Hepatocyte (in vitro differentiated cells): Measurements from ENCODE around the gene RBM39.

ENCODE experiments used
- EZH2 ChIP-seq: fragments of 200-600 bp; sonication (generic); IDR thresholded peaks from 2 replicates; pipeline ENCODE4 v1.6.1; 2016; ENCODE audit warnings: antibody characterized with exemption, mild to moderate bottlenecking, borderline replicate concordance
- EZH2phosphoT487 ChIP-seq: fragments of 200-600 bp; sonication (generic); IDR thresholded peaks from one replicate; pipeline ENCODE4 v1.6.1; 2018; ENCODE audit warnings: antibody characterized with exemption, mild to moderate bottlenecking, low read depth, moderate library complexity; ENCODE audit not compliant: unreplicated experiment, severe bottlenecking
- TF ChIP-seq, protein P1 (sequence below): fragments of 200-600 bp; sonication (generic); IDR thresholded peaks from 2 replicates; pipeline ENCODE4 v1.5.1; 2016; ENCODE audit warnings: antibody characterized with exemption, mild to moderate bottlenecking; ENCODE audit not compliant: poor library complexity

DNA sequence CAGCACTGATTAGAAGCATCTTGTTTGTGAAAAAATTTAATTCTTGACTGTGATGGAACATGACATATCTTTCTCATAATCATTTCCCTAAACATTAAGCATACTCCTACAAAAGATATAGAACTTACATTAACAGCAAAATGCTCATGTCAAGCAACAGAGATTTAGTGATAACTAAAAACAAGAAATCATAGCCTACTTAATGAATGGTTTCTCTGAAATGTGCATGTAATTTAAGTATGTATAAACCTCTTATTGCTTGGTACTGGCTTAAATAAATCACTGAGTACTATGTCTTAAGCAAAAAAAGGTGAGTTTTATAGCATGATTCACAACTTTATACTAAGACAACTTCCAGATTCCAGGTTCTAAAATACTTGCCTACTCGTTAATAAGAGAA, 33.6 kb downstream of the RBM39 start:
- TF ChIP-seq, protein P1, sequence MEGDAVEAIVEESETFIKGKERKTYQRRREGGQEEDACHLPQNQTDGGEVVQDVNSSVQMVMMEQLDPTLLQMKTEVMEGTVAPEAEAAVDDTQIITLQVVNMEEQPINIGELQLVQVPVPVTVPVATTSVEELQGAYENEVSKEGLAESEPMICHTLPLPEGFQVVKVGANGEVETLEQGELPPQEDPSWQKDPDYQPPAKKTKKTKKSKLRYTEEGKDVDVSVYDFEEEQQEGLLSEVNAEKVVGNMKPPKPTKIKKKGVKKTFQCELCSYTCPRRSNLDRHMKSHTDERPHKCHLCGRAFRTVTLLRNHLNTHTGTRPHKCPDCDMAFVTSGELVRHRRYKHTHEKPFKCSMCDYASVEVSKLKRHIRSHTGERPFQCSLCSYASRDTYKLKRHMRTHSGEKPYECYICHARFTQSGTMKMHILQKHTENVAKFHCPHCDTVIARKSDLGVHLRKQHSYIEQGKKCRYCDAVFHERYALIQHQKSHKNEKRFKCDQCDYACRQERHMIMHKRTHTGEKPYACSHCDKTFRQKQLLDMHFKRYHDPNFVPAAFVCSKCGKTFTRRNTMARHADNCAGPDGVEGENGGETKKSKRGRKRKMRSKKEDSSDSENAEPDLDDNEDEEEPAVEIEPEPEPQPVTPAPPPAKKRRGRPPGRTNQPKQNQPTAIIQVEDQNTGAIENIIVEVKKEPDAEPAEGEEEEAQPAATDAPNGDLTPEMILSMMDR, result no peak
- TF ChIP-seq EZH2phosphoT487 (no peak), EZH2 (no peak)
